ENCODE measurements around the gene DPP9.
"Not testable (repeated sequence)": the region's sequence is repeated elsewhere in the genome, so short reads cannot be mapped to it uniquely, and the experiment has no call there.

The DPP9 gene

GRCh38 chr19:4723595-4724514 lies at the start of gene DPP9:
Gene DPP9 (minus strand): TSS chr19:4723842. CDS start chr19:4719906, 3,936 bp downstream.
- peak; percentile 99 for DNase-seq

GRCh38 chr19:4773047-4773640 lies 49.5 kb upstream of the DPP9 start:
- no peak for DNase-seq

GRCh38 chr19:4772566-4772965 lies 48.9 kb upstream of the DPP9 start:
- DNase-seq, result no peak

GRCh38 chr19:4768934-4769777 lies 45.5 kb upstream of the DPP9 start:
- peak; percentile 94 for DNase-seq

- no peak for DNase-seq
These were observed 40.7 kb upstream of the DPP9 start for GRCh38 chr19:4764393-4764660.

GRCh38 chr19:4763021-4763420 lies 39.4 kb upstream of the DPP9 start:
- no peak for DNase-seq

GRCh38 chr19:4760285-4760650 lies 36.6 kb upstream of the DPP9 start:
- DNase-seq, result no peak

GRCh38 chr19:4759388-4760284 lies 36.0 kb upstream of the DPP9 start:
- DNase-seq, result peak; percentile 92

- DNase-seq, result no peak
These were observed 35.0 kb upstream of the DPP9 start for GRCh38 chr19:4758659-4759058.

GRCh38 chr19:4758082-4758481 lies 34.4 kb upstream of the DPP9 start:
- DNase-seq, result no peak

- no peak for DNase-seq
These were observed 31.8 kb upstream of the DPP9 start for GRCh38 chr19:4755459-4755858.

- DNase-seq, result peak; percentile 27
These were observed 30.6 kb upstream of the DPP9 start for GRCh38 chr19:4754248-4754647.

- no peak for DNase-seq
These were observed 26.4 kb upstream of the DPP9 start for GRCh38 chr19:4749870-4750590.

GRCh38 chr19:4748589-4748988 lies 24.9 kb upstream of the DPP9 start:
- peak; percentile 71 for DNase-seq

GRCh38 chr19:4748185-4748584 lies 24.5 kb upstream of the DPP9 start:
- DNase-seq, result no peak

GRCh38 chr19:4745986-4746385 lies 22.3 kb upstream of the DPP9 start:
- no peak for DNase-seq

GRCh38 chr19:4745175-4745574 lies 21.5 kb upstream of the DPP9 start:
- DNase-seq, result not testable (repeated sequence)

- DNase-seq, result no peak
These were observed 21.0 kb upstream of the DPP9 start for GRCh38 chr19:4744451-4745174.

GRCh38 chr19:4742723-4743646 lies 19.3 kb upstream of the DPP9 start:
- DNase-seq, result no peak

GRCh38 chr19:4740092-4740491 lies 16.4 kb upstream of the DPP9 start:
- DNase-seq, result no peak

Measured in RPMI8226 (cell line).